HG03354 (cell line): ENCODE data around the gene HAUS2.
"Not testable (repeated sequence)": the region's sequence is repeated elsewhere in the genome, so short reads cannot be mapped to it uniquely, and the experiment has no call there.

Experiments used
- ATAC-seq: cut with Tn5 transposase; IDR thresholded peaks from one replicate; pipeline ENCODE4 v1.9.1; 2021; ENCODE audit warnings: mild to moderate bottlenecking; ENCODE audit not compliant: unreplicated experiment, poor library complexity, severe bottlenecking

HAUS2 gene

DNA sequence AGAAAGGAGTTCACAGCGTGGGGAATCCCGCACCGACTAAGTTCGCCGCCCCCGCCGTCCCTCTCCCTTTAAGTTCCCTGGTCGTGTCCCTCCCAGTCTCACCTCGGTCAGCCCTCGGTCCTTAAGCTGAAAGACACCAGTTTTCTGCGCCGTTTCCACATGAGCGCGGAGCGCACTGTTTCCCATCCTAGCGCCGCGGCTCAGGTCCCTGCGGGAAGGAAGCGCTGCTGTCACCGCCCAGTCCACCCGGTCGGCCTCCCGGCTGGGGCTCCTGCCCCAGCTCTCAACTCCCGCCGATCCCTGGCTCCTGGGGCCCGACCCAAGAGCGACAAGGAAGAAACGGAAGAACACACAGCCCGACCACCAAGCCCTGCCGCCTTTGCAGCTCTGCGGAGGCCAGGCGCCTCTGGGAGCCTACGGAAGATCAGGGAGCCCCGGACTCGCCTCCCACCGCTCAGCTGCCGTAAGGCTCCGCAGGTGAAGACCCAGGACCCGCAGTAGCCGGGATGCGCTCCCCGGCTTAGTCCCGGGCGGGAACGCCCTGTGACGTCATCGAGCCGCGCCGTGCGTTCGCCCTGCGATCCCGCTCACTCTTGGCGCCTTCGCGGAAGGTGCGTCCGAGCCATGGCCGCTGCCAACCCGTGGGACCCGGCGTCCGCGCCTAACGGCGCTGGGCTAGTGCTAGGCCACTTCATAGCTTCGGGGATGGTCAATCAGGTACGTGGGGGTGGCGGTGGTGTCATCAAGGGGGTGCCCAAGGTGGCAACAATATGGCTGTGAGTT is at the start of gene HAUS2, which contains the start of gene LRRC57:
HAUS2 (plus strand) TSS at position 590 of the 783 bp plus-strand sequence; CDS start at position 625, 35 bp downstream.
LRRC57 (minus strand) TSS at position 545 of the 783 bp plus-strand sequence; CDS start at position 186, 359 bp downstream.
- ATAC-seq: peak; percentile 81

DNA sequence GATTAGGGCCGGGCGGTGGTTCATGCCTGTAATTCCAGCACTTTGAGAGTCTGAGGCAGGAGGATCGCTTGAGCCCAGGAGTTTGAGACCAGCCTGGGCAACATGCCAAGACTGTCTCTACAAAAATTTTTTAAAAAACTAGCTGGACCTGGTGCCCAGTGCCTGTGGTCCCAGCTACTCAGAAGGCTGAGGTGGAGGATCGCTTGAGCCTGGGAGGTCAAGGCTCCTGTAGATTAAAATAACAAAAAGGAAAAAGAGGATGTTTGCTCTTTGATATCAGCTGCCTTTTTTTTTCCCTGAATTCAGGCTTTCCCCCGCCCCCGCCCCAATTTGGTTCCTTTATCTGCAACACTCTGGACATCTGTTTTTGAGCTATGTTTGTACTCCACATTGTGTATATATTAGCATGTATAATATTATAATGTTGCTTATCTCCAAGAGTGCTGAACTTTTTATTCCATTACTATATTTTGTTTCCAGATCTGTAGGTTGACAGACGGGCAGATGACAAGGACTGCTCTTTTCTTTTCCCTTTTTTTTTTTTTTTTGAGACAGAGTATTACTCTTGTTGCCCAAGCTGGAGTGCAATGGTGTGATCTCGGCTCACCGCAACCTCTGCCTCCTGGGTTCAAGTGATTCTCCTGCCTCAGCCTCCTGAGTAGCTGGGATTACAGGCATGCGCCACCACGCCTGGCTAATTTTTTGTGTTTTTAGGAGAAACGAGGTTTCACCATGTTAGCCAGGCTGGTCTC is 48.6 kb upstream of the HAUS2 start:
- no peak for ATAC-seq

DNA sequence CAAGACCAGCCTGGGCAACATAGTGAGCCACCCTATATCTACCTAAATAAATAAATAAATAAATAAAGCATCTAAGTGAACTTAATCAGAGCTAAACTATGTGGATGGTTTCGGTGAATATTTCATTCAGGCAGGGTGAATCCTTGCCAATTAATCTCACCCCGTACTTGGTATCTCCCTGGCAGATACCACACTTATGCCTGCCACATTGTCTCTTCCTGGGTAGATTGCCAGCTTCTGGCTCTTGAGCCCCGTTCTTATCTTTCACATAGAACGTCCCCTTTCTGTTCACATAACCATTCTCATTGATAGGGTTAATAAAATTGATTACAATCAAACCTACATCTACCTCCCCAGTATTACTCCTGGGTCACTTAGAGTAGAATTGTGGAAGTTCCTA is 46.2 kb upstream of the HAUS2 start:
- no peak for ATAC-seq

DNA sequence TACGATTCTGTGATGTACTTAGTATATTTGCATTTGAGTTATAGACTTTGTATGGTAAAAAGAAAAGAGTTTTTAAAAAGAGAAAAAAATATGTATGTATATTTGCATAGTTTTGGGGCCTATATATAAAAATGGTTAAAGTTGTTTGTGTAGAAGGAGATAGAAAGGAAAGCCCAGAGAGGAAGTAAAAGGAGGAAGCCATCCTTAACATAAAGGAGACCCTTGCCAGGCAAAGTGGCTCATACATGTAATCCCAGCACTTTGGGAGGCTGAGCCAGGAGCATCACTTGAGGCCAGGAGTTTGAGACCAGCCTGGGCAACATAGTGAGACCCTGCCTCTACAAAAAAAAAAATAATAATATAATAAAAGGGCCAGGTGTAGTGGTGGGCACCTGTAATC is 44.8 kb upstream of the HAUS2 start:
- no peak for ATAC-seq

DNA sequence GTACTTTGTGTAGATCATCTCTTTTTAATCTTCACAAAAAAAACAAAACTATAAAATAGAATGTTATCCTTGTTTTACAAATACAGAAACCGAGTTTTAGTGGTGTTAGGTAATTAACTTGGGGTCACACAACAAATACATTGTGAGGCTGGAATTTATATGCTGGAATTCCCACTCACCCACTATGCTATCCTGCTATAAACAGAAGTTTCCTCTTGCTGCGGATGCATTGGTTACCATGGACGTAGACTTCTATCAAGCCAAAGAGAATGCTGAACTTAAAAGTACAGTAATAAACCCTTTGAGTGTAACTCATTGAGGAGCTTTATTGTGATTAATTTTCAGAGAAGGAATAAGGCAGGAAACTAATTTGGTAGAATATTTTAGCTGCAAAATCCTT is 44.0 kb upstream of the HAUS2 start:
- ATAC-seq: no peak

DNA sequence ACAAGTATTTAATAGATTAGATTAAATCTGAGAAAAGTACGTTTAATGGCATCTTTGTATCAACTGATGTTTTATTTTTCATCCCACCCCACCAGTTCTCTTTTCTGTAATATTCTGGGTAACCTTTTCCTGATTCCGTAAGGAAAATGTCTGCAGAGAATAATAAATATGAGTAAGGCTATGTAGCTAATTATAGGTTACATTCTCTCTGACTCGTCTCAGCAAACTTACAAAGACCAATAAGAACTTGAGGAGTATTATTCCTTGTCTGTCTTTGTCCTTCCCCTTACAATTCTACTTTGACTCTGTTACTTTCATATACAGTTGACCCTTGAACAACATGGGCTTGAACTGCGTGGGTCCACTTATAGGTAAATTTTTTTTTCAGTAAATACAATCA is 41.1 kb upstream of the HAUS2 start:
- no peak for ATAC-seq

DNA sequence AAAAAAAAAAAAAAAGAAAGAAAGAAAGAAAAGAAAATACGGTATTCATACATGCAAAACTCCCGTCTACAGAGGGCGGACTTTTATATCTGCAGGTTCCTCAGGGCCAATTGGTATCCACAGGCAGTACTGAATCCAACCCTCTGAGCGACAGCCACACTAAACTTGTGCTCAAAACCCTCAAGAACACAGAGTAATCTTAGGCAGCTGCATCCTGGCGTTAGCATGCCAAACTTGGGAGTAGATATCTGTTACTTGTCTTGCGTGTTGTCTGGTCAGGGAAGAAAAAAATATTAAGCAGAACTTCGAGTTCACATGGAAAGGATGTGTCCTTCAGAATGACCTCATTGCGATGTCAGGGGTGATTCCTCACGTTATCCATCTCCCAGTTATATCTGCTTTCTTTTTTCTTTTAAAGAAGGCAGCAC is 40.4 kb upstream of the HAUS2 start:
- no peak for ATAC-seq

DNA sequence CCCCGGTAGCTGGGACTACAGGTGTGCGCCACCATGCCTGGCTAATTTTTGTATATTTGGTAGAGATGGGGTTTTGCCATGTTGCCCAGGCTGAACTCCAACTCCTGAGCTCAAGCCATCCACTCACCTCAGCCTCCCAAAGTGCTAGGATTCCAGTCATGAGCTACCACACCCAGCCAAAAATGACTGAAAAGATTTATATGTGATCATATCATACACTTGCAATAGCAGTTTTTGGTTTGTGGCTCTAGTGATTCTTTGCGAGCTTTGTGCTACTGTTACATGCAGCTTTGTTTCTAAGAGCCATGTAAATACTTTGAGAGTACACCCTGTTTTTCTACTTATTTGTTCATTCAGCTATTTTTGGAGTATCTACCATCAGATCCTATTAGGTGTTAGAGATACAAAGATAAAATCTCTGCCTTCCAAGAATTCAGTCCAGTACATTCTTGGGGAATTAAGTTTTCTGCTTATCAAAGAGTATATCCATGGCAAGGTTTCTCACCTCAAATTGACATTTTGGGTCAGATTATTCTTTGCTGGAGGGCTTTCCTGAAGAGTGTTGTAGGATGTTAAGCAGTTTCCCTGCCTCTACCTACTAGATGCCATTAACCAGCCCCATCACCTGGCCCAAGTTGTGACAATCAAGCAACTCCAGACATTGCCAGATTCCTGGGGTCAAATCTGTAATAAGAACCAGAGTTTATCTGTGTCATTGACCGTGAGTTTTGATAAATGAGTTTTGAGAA is 38.2 kb upstream of the HAUS2 start:
- no peak for ATAC-seq

DNA sequence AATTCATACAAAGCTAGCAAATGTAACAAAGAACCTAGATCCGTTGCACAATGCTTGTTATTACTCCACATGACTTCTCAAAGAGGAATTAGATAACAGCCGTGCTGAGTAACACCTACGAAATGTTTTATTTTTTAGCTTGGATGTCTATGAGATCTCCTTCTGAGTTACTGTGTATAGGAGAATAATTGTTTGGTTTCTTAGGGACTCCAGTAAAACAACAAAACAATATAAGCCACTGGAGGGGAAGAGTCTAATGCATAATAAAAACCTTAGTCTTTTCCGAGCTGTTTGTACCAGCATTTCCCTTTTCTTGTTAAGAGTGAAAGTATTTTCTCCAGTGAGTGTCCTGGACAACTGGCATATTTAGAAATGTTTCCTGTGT is 37.6 kb upstream of the HAUS2 start:
- no peak for ATAC-seq

DNA sequence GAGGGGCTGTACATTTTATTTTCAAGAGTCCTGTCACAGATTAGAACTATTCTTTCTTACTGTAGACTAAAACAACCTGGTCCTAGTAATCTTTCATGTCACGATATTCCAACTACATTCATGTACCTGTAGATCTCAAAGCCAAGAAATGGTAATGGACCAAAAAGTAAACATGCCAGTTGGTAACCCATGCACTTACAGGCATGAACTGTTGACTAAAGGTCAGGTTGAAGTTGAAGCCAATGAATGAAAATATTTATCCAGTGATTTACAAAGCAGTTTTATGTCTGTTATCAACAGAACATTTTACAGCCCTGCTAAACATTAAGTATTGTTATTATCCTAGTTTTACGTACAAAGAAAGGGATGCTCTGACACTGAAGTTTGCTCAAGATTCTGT is 25.3 kb upstream of the HAUS2 start:
- ATAC-seq: no peak

DNA sequence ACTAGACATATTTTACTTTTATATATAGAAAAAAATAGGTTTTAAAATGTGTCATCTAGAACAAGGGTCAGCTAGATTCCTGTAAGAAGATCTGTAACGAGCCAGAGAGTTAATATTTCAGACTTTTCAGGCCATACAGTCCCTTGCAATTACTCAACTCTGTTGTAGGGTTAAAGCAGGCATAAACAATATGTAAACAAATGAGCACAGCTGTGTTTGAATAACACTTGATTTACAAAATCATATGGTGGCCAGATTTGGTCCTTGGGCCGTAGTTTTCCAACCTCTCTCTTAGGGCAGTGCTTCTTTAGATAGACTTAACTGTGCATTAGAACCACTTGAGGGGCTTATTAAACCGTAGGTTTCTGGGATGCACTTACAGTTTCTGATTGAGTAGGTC is 19.7 kb upstream of the HAUS2 start:
- ATAC-seq: no peak

DNA sequence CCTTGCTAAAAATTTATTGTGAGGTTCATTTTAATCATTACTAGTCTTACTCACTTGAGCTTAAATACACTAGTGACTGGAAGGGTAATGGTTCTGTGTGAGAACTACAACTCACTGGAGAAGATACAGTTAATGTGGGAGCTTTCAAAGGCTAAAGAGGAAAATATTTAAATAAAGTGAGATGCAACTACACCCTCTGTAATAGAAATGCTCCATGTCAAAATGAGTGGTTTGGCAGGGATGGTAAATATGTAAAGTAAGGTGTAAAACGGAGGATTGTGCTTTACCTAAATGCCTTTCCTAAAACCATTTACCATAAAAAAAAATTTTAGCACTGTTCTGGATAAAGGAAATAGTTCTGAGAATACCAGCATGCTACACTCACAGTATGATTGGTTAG is 15.4 kb upstream of the HAUS2 start:
- no peak for ATAC-seq

DNA sequence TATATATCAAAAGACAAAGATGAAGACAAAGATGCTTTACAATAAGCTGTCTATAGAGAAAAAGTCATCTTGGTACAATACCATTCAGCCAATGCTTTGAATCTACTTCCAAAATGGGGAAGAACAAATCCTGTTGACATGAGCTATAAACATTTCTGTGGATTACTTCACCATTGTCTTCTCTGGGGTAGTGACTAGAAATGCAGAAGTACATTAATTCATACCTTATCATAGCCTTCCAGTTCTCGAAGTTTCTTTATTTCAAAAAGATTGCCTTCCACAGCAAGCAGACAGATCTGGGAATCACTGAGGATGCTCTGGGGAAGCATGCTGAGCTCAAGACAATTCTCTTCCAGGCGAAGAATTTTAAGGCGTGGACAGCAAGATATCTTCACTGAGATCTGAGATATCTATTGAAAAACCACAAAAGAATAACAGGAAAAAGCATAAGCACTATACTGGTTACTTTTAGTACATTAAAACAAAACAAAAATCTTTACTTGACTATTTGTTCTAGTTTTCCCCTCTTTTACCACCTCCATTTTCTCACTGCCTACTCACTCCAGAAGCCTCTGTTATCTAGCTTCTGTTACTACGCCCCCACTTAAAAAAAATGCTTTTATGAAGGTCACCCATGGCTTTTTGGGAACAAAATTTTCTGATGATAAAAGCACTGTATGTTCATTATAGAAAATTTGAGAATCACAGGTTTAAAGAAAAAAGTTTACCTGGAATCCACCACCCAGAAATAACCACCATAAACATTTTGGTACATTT is 3.6 kb upstream of the HAUS2 start:
- ATAC-seq: no peak

DNA sequence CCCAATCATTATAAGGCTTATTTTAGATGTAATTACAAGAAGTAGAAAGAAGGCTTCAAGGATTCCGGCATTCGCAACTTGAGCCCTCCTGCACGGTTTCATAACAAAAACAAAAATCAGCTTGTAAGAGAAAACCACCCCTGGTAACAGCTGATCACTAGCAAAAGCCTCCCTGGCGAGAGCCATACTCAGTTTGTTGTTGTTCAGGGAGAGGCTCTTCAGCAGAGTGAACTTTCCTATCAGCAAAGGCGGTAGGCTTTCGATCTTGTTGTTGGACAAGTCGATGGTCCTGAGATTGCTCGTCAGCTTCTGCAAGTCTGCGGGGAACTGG is 755 bp upstream of the HAUS2 start:
- ATAC-seq: peak; percentile 14

DNA sequence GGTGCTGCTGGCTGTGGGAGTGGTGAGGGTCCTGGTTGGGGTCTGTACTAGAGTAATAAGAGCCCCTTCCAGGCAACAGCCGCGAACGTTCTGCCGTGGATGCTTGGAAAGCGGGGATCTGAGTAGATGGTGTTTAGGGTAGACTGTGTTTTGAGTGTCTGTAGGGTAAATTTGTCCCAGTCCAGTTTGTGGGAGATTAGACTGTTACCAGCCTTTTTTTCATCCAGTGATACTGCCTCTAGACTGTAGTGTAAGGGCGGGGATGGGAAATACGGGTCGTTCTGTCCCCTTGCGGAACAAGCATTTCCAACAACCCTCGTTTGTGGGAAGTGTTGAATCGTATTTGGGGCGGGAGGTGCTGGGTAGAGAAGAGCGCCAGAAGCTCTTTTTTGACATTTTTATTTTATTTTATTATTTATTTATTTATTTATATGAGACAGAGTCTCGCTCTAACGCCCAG is 424 bp downstream of the HAUS2 start:
- ATAC-seq: peak; percentile 49

DNA sequence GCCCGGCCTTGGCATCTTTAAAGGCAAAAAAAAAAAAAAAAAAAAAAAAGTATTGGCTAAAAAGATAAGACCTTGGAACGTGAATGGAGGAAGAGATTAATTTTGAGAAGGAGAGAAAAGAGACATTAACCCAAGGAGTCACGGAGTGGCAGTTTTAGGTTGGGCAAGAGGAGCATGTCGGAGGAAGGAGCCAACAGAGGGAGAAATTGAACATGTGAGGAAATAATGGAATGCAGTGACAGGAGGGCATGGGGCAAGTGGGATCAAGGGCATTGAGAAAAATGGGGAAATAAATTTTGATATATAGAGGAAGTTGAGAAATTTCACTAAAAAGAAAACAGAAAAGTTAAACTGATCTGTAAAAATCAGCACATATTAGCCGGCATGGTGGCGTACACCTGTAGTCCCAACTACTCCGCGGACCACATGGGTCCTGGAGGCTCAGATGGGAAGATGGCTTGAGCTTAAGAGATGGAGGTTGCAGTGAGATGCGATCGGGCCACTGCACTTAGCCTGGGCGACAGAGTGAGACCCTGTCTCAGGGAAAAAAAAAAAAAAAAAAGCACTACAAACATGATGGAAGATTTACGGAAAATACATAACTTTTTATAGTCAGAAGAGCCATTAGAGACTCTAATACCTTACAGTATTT is 1.2 kb downstream of the HAUS2 start:
- ATAC-seq: no peak

DNA sequence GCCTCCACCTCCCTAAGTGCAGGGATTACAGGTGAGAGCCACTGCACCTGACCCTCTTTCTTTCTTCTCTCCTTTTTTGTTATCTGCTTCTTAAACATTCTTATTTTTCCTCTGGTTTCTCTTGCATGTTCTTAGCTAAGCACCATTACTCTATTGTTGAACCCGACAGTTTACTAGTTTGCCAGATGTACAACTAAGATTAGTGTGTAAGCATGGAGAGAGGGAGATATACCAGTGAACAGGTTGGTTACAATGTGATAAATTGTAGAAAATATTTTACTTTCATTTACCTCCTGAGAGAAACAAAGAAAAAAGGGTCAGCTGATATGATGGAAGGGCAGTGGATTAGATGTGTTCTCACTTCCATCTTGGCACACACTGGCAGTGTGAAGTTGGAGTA is 4.9 kb downstream of the HAUS2 start:
- ATAC-seq: no peak

DNA sequence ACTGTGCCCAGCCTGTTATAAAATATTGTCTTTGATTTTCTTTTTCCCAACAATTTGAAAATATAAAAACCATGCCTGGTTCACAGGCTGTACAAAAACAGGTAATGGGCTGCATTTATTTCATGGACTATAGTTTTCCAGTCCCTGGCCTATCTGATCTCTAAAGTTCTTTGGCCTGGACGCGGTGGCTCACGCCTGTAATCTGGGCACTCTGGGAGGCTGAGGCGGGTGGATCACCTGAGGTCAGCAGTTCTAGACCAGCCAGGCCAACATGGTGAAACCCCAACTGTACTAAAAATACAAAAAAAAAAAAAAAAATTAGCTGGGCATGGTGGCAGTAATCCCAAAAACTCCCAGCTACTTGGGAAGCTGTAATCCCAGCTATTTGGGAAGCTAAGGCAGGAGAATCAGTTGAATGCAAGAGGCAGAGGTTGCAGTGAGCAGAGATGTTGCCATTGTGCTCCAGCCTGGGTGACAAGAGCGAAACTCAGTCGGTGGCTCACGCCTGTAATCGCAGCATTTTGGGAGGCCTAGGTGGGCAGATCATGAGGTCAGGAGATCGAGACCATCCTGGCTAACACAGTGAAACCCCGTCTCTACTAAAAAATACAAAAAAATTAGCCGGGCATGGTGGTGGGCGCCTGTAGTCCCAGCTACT is 8.0 kb downstream of the HAUS2 start:
- not testable (repeated sequence) for ATAC-seq

DNA sequence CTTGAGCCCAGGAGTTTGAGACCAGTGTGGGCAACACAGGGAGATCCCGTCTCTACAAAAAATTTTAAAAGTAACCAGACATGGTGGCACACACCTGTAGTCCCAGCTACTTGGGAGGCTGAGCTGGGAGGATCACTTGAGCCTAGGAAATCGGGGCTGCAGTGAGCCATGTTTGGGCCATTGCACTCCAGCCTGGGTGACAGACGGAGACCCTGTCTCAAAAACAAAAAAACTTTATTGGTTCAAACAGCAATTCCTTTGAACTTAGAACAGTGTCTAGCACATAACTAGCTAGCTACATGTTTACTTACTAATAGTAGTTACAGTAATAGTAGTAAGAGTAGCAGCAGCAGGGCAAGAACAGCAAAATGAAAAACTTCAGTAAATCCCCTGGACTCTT is 10.1 kb downstream of the HAUS2 start:
- no peak for ATAC-seq
